ENCODE results near the gene SSR1.
"Not testable (repeated sequence)": the region's sequence is repeated elsewhere in the genome, so short reads cannot be mapped to it uniquely, and the experiment has no call there.

- TF ChIP-seq POLR2AphosphoS5, POLR2A (IDR thresholded peaks at IDR 0.05; ENCODE audit: low read depth, low read length): not testable (repeated sequence)
Observed at GRCh38 chr6:7344773-7345450, 31.9 kb upstream of the SSR1 start.

Data from GM12891 (cell line).